SU-DHL-6 (cell line): ENCODE measurements around the gene PRPSAP1.
A peak's percentile ranks its signal among the peaks of the same experiment; 100 is the strongest.

Experiments
- H2AFZ ChIP-seq: fragments of 200-600 bp; sonication (generic); 2 replicates; pipeline ENCODE4 v1.6.1; 2014; ENCODE audit warnings: low read depth, mild to moderate bottlenecking, moderate library complexity, mixed read lengths, antibody characterized with exemption, low read length; ENCODE audit not compliant: severe bottlenecking
- H3F3A ChIP-seq: fragments of 200-600 bp; shearing (Covaris generic); 2 replicates; pipeline ENCODE4 v1.6.0; 2016; ENCODE audit warnings: antibody characterized with exemption, mild to moderate bottlenecking; ENCODE audit not compliant: insufficient read depth
- H3K27ac ChIP-seq: fragments of 200-600 bp; sonication (generic); 2 replicates; pipeline ENCODE4 v1.5.1; 2016; ENCODE audit warnings: low read depth, mild to moderate bottlenecking, low read length, moderate library complexity, mixed read lengths
- H3K27me3 ChIP-seq: fragments of 200-600 bp; sonication (generic), shearing (Covaris generic); 2 replicates; pipeline ENCODE4 v1.6.0; 2014; ENCODE audit warnings: mild to moderate bottlenecking, low read length
- H3K36me3 ChIP-seq: fragments of 200-600 bp; sonication (generic); 2 replicates; pipeline ENCODE4 v1.6.1; 2014; ENCODE audit warnings: mild to moderate bottlenecking, low read length, mixed read lengths
- H3K4me2 ChIP-seq: fragments of 300-600, 200-600 bp; shearing (Covaris generic), sonication (generic); 2 replicates; pipeline ENCODE4 v1.6.0; 2014; ENCODE audit warnings: low read length, low read depth, mild to moderate bottlenecking; ENCODE audit not compliant: poor library complexity, severe bottlenecking
- H3K4me3 ChIP-seq: fragments of 200-600 bp; sonication (generic); 2 replicates; pipeline ENCODE4 v1.5.1; 2014; ENCODE audit warnings: antibody characterized with exemption, low read length, mild to moderate bottlenecking, mixed read lengths; ENCODE audit not compliant: insufficient read depth, poor library complexity, severe bottlenecking
- H3K79me2 ChIP-seq: fragments of 200-600 bp; sonication (generic); 2 replicates; pipeline ENCODE4 v1.6.1; 2014; ENCODE audit warnings: mild to moderate bottlenecking, low read length, moderate library complexity; ENCODE audit not compliant: insufficient read depth
- H3K9ac ChIP-seq: fragments of 200-600 bp; sonication (generic); 2 replicates; pipeline ENCODE4 v1.7.0; 2014; ENCODE audit warnings: mild to moderate bottlenecking, low read length
- H3K9me2 ChIP-seq: fragments of 200-600 bp; sonication (generic); replicated peaks from 2 replicates; pipeline ENCODE4 v1.6.1; 2014; ENCODE audit warnings: low read length; ENCODE audit not compliant: insufficient read depth
- H3K9me3 ChIP-seq: fragments of 200-600 bp; sonication (generic); 2 replicates; pipeline ENCODE4 v1.6.1; 2014; ENCODE audit warnings: low read length, mixed read lengths; ENCODE audit not compliant: insufficient read depth
- H4K20me1 ChIP-seq: fragments of 200-600 bp; sonication (generic); 2 replicates; pipeline ENCODE4 v1.6.1; 2014; ENCODE audit warnings: low read depth, mild to moderate bottlenecking, antibody characterized with exemption, low read length, moderate library complexity, mixed read lengths
- EZH2phosphoT487 ChIP-seq: fragments of 200-600 bp; sonication (generic), shearing (Covaris generic); conservative IDR thresholded peaks from 2 replicates; pipeline ENCODE4 v1.6.1; 2018; ENCODE audit warnings: mild to moderate bottlenecking, antibody characterized with exemption, low read length, moderate library complexity, mixed read lengths
- TF ChIP-seq, protein P1 (sequence below): fragments of 200-600 bp; sonication (generic); IDR thresholded peaks from one replicate; pipeline ENCODE4 v1.5.1; 2017; ENCODE audit warnings: antibody characterized with exemption, mild to moderate bottlenecking, low read length, moderate library complexity; ENCODE audit not compliant: insufficient read depth, poor library complexity, severe bottlenecking

PRPSAP1 gene

GRCh38 chr17:76385892-76386786 is 32.4 kb upstream of the PRPSAP1 start:
- H3K36me3 ChIP-seq = no peaks in the 10 kb centered on the region
- TF ChIP-seq, protein P1, sequence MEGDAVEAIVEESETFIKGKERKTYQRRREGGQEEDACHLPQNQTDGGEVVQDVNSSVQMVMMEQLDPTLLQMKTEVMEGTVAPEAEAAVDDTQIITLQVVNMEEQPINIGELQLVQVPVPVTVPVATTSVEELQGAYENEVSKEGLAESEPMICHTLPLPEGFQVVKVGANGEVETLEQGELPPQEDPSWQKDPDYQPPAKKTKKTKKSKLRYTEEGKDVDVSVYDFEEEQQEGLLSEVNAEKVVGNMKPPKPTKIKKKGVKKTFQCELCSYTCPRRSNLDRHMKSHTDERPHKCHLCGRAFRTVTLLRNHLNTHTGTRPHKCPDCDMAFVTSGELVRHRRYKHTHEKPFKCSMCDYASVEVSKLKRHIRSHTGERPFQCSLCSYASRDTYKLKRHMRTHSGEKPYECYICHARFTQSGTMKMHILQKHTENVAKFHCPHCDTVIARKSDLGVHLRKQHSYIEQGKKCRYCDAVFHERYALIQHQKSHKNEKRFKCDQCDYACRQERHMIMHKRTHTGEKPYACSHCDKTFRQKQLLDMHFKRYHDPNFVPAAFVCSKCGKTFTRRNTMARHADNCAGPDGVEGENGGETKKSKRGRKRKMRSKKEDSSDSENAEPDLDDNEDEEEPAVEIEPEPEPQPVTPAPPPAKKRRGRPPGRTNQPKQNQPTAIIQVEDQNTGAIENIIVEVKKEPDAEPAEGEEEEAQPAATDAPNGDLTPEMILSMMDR = peak; percentile 62
- TF ChIP-seq EZH2phosphoT487 = no peak
- no peaks in the 10 kb centered on the region for H4K20me1 ChIP-seq
- H3K79me2 ChIP-seq = no peaks in the 10 kb centered on the region
- no peak overlapping the region for H3K27ac ChIP-seq
- peak overlapping the region; percentile 28 for H2AFZ ChIP-seq
- H3K9ac ChIP-seq = no peak overlapping the region
- H3F3A ChIP-seq = no peaks in the 10 kb centered on the region
- H3K4me2 ChIP-seq = no peak overlapping the region
- H3K9me2 ChIP-seq = no peaks in the 10 kb centered on the region
- no peaks in the 10 kb centered on the region for H3K9me3 ChIP-seq
- H3K27me3 ChIP-seq = no peaks in the 10 kb centered on the region
- no peak overlapping the region for H3K4me3 ChIP-seq

DNA sequence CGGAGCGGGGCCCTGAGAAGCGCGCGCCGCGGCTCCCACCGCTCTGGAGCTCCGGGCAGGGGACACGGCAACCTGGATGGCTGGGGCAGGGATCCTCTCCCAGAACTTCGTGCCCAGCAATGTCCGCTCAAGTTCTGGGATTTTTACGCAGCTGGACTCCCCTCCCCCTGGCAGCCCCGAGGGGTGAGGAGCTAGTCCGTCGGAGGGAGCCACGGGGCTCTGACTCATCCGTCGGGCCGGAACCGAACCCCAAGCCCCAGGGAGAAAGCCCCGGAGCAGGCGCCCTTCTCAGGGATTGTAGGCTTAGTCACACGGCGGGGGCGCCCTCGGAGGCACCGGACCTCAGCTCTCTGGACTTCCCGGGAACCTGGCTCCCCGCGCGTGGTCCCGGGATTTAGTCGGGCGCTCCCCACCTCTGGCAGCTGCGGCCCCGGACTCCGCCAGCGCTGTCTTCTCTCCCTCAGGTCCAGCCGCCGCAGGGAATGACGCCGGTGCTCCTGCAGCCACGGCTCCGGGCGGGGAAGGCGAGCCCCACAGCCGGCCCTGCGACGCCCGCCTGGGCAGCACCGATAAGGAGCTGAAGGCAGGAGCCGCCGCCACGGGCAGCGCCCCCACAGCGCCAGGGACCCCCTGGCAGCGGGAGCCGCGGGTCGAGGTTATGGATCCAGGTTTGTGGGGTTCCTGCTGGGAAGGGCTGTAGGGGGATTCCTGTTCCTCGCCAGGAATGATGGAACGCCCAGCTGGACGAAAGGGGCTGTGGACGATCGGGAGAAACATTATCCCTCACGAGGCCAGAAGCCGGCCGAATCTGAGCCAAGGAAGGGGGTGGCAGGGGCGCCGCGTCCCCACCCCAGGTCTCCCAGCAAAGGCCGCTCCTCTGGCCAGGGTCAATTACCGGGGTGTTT is 31.5 kb upstream of the PRPSAP1 start:
- Histone ChIP-seq H3K36me3 (no peaks in the 10 kb centered on the region), H3K9me3 (no peaks in the 10 kb centered on the region), H3K27ac (no peak overlapping the region), H2AFZ (no peak overlapping the region), H4K20me1 (no peaks in the 10 kb centered on the region), H3K9me2 (no peaks in the 10 kb centered on the region), H3K9ac (no peak overlapping the region), H3K27me3 (no peaks in the 10 kb centered on the region), H3K4me3 (no peak overlapping the region), H3K4me2 (peak overlapping the region; percentile 67), H3K79me2 (no peaks in the 10 kb centered on the region), H3F3A (no peaks in the 10 kb centered on the region)
- TF ChIP-seq, protein P1 = no peak
- TF ChIP-seq EZH2phosphoT487 = no peak

GRCh38 chr17:76384222-76384986 is 30.7 kb upstream of the PRPSAP1 start, which contains the start of gene SPHK1:
Gene SPHK1 (plus strand): TSS chr17:76384609. CDS start chr17:76385645, 1,036 bp downstream.
- peak within 1 kb of the TSS; percentile 54 for H2AFZ ChIP-seq
- peak within 1 kb of the TSS; percentile 56 for H3K4me3 ChIP-seq
- TF ChIP-seq, protein P1 = no peak
- H3K9me3 ChIP-seq = no peaks in the 10 kb centered on the region
- H3F3A ChIP-seq = no peaks in the 10 kb centered on the region
- no peaks in the 10 kb centered on the region for H3K27me3 ChIP-seq
- peak within 1 kb of the TSS; percentile 72 for H3K9ac ChIP-seq
- no peaks in the 10 kb centered on the region for H3K79me2 ChIP-seq
- H3K27ac ChIP-seq = peak within 1 kb of the TSS; percentile 45
- no peaks in the 10 kb centered on the region for H3K36me3 ChIP-seq
- no peaks in the 10 kb centered on the region for H4K20me1 ChIP-seq
- H3K4me2 ChIP-seq = peak within 1 kb of the TSS; percentile 67
- H3K9me2 ChIP-seq = no peaks in the 10 kb centered on the region
